H1 (cell line): ENCODE measurements around the gene NAALADL1. TPM values are rescaled to one million over a fixed set of nuclear protein-coding genes. Genes with fewer than 3 reads are reported as not detected.

Experiments used
- CTCF ChIA-PET: fragments of 300-600 bp; sonication (Branson Sonifier 250); formaldehyde crosslinking; loops from one replicate; lab custom pipeline; 2021; ENCODE audit not compliant: partially characterized antibody; lab: Charles Lee
- POLR2A ChIA-PET: fragments of 300-600 bp; sonication (Branson Sonifier 250); formaldehyde crosslinking; loops from one replicate; lab custom pipeline; 2021; ENCODE audit warnings: inconsistent platforms; ENCODE audit not compliant: partially characterized antibody; lab: Charles Lee
- DNase-seq, 2 experiments: peaks; one replicate each; pipeline versions ENCODE4 v3.0.0 to v3.0.0-alpha.2; 2010 to 2022; ENCODE audit warnings: low spot score in 2 of 2, low read depth in 1 of 2, mixed read lengths in 1 of 2
- FAIRE-seq: peaks from 2 replicates; lab custom pipeline; 2011; peaks lifted over from hg19 to GRCh38; lab: Jason Lieb, UNC
- H2AFZ ChIP-seq: 2 replicates; pipeline ENCODE4 v1.8.1; 2012; ENCODE audit warnings: low read length, inconsistent platforms
- H2AK5ac ChIP-seq: 2 replicates; pipeline ENCODE4 v1.6.1; 2013; ENCODE audit warnings: low read depth, low read length
- H2BK120ac ChIP-seq: replicated peaks from 2 replicates; pipeline ENCODE3; 2013; ENCODE audit warnings: low read depth, low read length, inconsistent platforms
- H2BK12ac ChIP-seq: 2 replicates; pipeline ENCODE4 v1.6.1; 2013; ENCODE audit warnings: low read depth, low read length
- H2BK15ac ChIP-seq: 2 replicates; pipeline ENCODE4 v1.6.1; 2013; ENCODE audit warnings: low read length
- H2BK20ac ChIP-seq: 2 replicates; pipeline ENCODE4 v1.6.1; 2013; ENCODE audit warnings: low read length
- H2BK5ac ChIP-seq: 2 replicates; pipeline ENCODE4 v1.6.1; 2013; ENCODE audit warnings: low read depth, low read length
- H3K14ac ChIP-seq: 2 replicates; pipeline ENCODE4 v1.6.1; 2013; ENCODE audit warnings: inconsistent platforms; ENCODE audit not compliant: insufficient read length
- H3K18ac ChIP-seq: 2 replicates; pipeline ENCODE4 v1.6.1; 2013; ENCODE audit warnings: low read length; ENCODE audit errors: extremely low read depth
- H3K23ac ChIP-seq: 2 replicates; pipeline ENCODE4 v1.6.1; 2013; ENCODE audit warnings: inconsistent platforms; ENCODE audit not compliant: insufficient read length
- H3K23me2 ChIP-seq: 2 replicates; pipeline ENCODE4 v1.6.1; 2013; ENCODE audit warnings: low read depth, low read length
- H3K27ac ChIP-seq: 2 replicates; pipeline ENCODE4 v1.6.1; 2011; ENCODE audit warnings: low read depth, low read length, inconsistent platforms
- H3K27me3 ChIP-seq, 4 experiments: replicated peaks in 1 of 4; 1 replicate in 1 of 4; 2 replicates in 3 of 4; pipeline versions ENCODE4 v1.6.1 to v1.8.1; 2011 to 2013; ENCODE audit warnings: low read length in 3 of 4, mild to moderate bottlenecking in 3 of 4, inconsistent platforms in 2 of 4, mixed read lengths in 2 of 4, moderate library complexity in 1 of 4; ENCODE audit not compliant: control insufficient read depth in 3 of 4, insufficient read depth in 3 of 4; ENCODE audit errors: extremely low read depth in 1 of 4
- H3K36me3 ChIP-seq, 4 experiments: 2 replicates each; pipeline versions ENCODE4 v1.6.1 to v1.8.1; 2011 to 2013; ENCODE audit warnings: mild to moderate bottlenecking in 4 of 4, low read length in 3 of 4, moderate library complexity in 2 of 4, control low read depth in 1 of 4, inconsistent platforms in 1 of 4; ENCODE audit not compliant: insufficient read depth in 4 of 4, control insufficient read depth in 2 of 4
- H3K4ac ChIP-seq: replicated peaks from 2 replicates; pipeline ENCODE3; 2013; ENCODE audit warnings: low read length, low read depth, mixed read lengths, inconsistent platforms; ENCODE audit not compliant: insufficient read length
- H3K4me1 ChIP-seq, 4 experiments: replicated peaks in 1 of 4; 1 replicate in 1 of 4; 2 replicates in 3 of 4; pipeline versions ENCODE4 v1.6.1 to v1.8.1; 2011 to 2013; ENCODE audit warnings: low read length in 3 of 4, inconsistent platforms in 2 of 4, mixed read lengths in 1 of 4; ENCODE audit not compliant: insufficient read depth in 4 of 4, control insufficient read depth in 3 of 4
- H3K4me2 ChIP-seq, 2 experiments: 2 replicates each; pipeline versions ENCODE4 v1.6.1 to v1.8.1; 2011 to 2013; ENCODE audit warnings: low read depth in 2 of 2, low read length in 2 of 2, control low read depth in 1 of 2, inconsistent platforms in 1 of 2, mild to moderate bottlenecking in 1 of 2; ENCODE audit not compliant: insufficient read depth in 1 of 2
- H3K4me3 ChIP-seq, 4 experiments: fragments of 200-600, 300-600 bp in 1 of 4; sonication (generic), shearing (Covaris generic), sonication (Bioruptor Twin) in 1 of 4; 2 replicates each; pipeline versions ENCODE4 v1.5.1 to v1.8.1; 2011 to 2016; ENCODE audit warnings: low read length in 4 of 4, low read depth in 3 of 4, control low read depth in 2 of 4, inconsistent platforms in 2 of 4, mild to moderate bottlenecking in 2 of 4, mixed read lengths in 1 of 4, moderate library complexity in 1 of 4; ENCODE audit not compliant: insufficient read depth in 2 of 4; ENCODE audit errors: extremely low read depth in 1 of 4
- H3K56ac ChIP-seq: replicated peaks from 2 replicates; pipeline ENCODE3; 2013; ENCODE audit warnings: low read depth, mild to moderate bottlenecking, mixed read lengths, low read length, inconsistent platforms; ENCODE audit not compliant: insufficient read length
- H3K79me1 ChIP-seq: 2 replicates; pipeline ENCODE4 v1.6.1; 2013; ENCODE audit warnings: low read depth, low read length, control low read depth
- H3K79me2 ChIP-seq, 2 experiments: 2 replicates each; pipeline versions ENCODE4 v1.6.1 to v1.8.1; 2012 to 2013; ENCODE audit warnings: low read length in 2 of 2, mild to moderate bottlenecking in 2 of 2, inconsistent platforms in 1 of 2; ENCODE audit not compliant: insufficient read depth in 2 of 2, control insufficient read depth in 1 of 2
- H3K9ac ChIP-seq, 4 experiments: replicated peaks in 1 of 4; 1 replicate in 1 of 4; 2 replicates in 3 of 4; pipeline versions ENCODE4 v1.6.1 to v1.8.1; 2011 to 2013; ENCODE audit warnings: low read depth in 3 of 4, low read length in 3 of 4, control low read depth in 2 of 4, mild to moderate bottlenecking in 2 of 4, moderate library complexity in 2 of 4, inconsistent platforms in 1 of 4; ENCODE audit errors: extremely low read depth in 1 of 4
- H3K9me3 ChIP-seq, 2 experiments: 2 replicates each; pipeline versions ENCODE4 v1.6.1 to v1.8.1; 2012 to 2013; ENCODE audit warnings: mild to moderate bottlenecking in 2 of 2, moderate library complexity in 2 of 2, control low read depth in 1 of 2, inconsistent platforms in 1 of 2, low read depth in 1 of 2, low read length in 1 of 2, mixed read lengths in 1 of 2; ENCODE audit not compliant: insufficient read depth in 2 of 2
- H4K20me1 ChIP-seq, 2 experiments: replicated peaks in 1 of 2; 2 replicates each; pipeline versions ENCODE3 to v1.8.1; 2011 to 2013; ENCODE audit warnings: inconsistent platforms in 2 of 2, low read length in 2 of 2, mild to moderate bottlenecking in 1 of 2; ENCODE audit not compliant: insufficient read depth in 2 of 2, control insufficient read depth in 1 of 2
- H4K5ac ChIP-seq: 2 replicates; pipeline ENCODE4 v1.6.1; 2013; ENCODE audit warnings: low read length, low read depth, mixed read lengths, inconsistent platforms; ENCODE audit not compliant: insufficient read length
- H4K8ac ChIP-seq: 2 replicates; pipeline ENCODE4 v1.8.0; 2013; ENCODE audit warnings: mild to moderate bottlenecking, moderate library complexity, low read length, inconsistent platforms; ENCODE audit not compliant: insufficient read depth; ENCODE audit errors: extremely low read depth
- H4K91ac ChIP-seq: replicated peaks from 2 replicates; pipeline ENCODE3; 2013; ENCODE audit warnings: low read length, mixed read lengths, inconsistent platforms; ENCODE audit not compliant: insufficient read length
- CBX5 ChIP-seq: fragments of 300-800, 300-1000 bp; sonication (generic); IDR thresholded peaks from 2 replicates; pipeline ENCODE4 v1.7.1; 2016; ENCODE audit warnings: antibody characterized with exemption, low read length, low read depth
- GABPA ChIP-seq: IDR thresholded peaks from 2 replicates; pipeline ENCODE4 v1.6.1; 2011; ENCODE audit warnings: mild to moderate bottlenecking, low read length, moderate library complexity, borderline replicate concordance; ENCODE audit not compliant: insufficient read depth
- JUN ChIP-seq: IDR thresholded peaks from 2 replicates; pipeline ENCODE4 v1.6.1; 2011; ENCODE audit warnings: low read depth, mild to moderate bottlenecking, improper control_type of control experiment, low read length
- JUND ChIP-seq: IDR thresholded peaks from 2 replicates; pipeline ENCODE4 v1.6.1; 2011; ENCODE audit warnings: mild to moderate bottlenecking, improper control_type of control experiment, low read length
- KDM5A ChIP-seq: fragments of 200-600 bp; IDR thresholded peaks from 2 replicates; pipeline ENCODE4 v1.7.1; 2012; ENCODE audit warnings: mild to moderate bottlenecking, low read length, inconsistent platforms, mixed read lengths
- NANOG ChIP-seq: IDR thresholded peaks from 2 replicates; pipeline ENCODE4 v1.6.1; 2011; ENCODE audit warnings: low read length, low read depth, mild to moderate bottlenecking, inconsistent platforms; ENCODE audit not compliant: insufficient read depth, poor library complexity, severe bottlenecking
- NRF1 ChIP-seq: IDR thresholded peaks from 2 replicates; pipeline ENCODE4 v1.6.1; 2011; ENCODE audit warnings: mild to moderate bottlenecking, low read depth, low read length, improper control_type of control experiment
- POLR2A ChIP-seq, 2 experiments: IDR thresholded peaks; 1 replicate in 1 of 2; 2 replicates in 1 of 2; pipeline ENCODE4 v1.6.1; 2011; ENCODE audit warnings: low read depth in 2 of 2, low read length in 2 of 2, mild to moderate bottlenecking in 2 of 2; ENCODE audit errors: control extremely low read depth in 1 of 2
- POLR2AphosphoS5 ChIP-seq: IDR thresholded peaks from 2 replicates; pipeline ENCODE4 v1.6.1; 2011; ENCODE audit warnings: low read depth, low read length
- RAD21 ChIP-seq, 2 experiments: IDR thresholded peaks in 1 of 2; conservative IDR thresholded peaks in 1 of 2; 2 replicates each; pipeline ENCODE4 v1.6.1; 2011; ENCODE audit warnings: low read depth in 2 of 2, low read length in 2 of 2, improper control_type of control experiment in 1 of 2, inconsistent platforms in 1 of 2, mild to moderate bottlenecking in 1 of 2, moderate library complexity in 1 of 2
- SIX5 ChIP-seq: IDR thresholded peaks from 2 replicates; pipeline ENCODE4 v1.6.1; 2011; ENCODE audit warnings: mild to moderate bottlenecking, low read depth, low read length
- SP1 ChIP-seq: IDR thresholded peaks from 2 replicates; pipeline ENCODE4 v1.6.1; 2011; ENCODE audit warnings: low read depth, low read length
- SP4 ChIP-seq: IDR thresholded peaks from 2 replicates; pipeline ENCODE4 v1.6.1; 2012; ENCODE audit warnings: low read length, inconsistent platforms
- YY1 ChIP-seq: IDR thresholded peaks from 2 replicates; pipeline ENCODE4 v1.6.1; 2011; ENCODE audit warnings: low read depth, mild to moderate bottlenecking, low read length
- WGBS, 2 experiments: shearing (Covaris generic) in 1 of 2; methylation state at CpG; one replicate each; pipeline versions ENCODE4 v1.1.6 to v1.1.7; 2013 to 2015; ENCODE audit warnings: low lambda C conversion rate in 2 of 2, mixed read lengths in 2 of 2, inconsistent platforms in 1 of 2, low coverage in 1 of 2, missing lambda C conversion rate in 1 of 2; ENCODE audit not compliant: insufficient replicate concordance in 2 of 2, insufficient coverage in 1 of 2, insufficient read length in 1 of 2; ENCODE audit errors: extremely low coverage in 1 of 2, missing lambda C conversion rate in 1 of 2; 5-methylcytosine and 5-hydroxymethylcytosine counted together
- polyA plus RNA-seq, 7 experiments: library from polyadenylated mRNA; depleted of rRNA in 3 of 7; stranded (reverse) in 5 of 7; unstranded in 2 of 7; fragments of >200 nt in 5 of 7; fragments of 200-250 nt in 2 of 7; gene quantifications; 1 replicate in 5 of 7; 2 replicates in 1 of 7; 4 replicates in 1 of 7; pipeline versions ENCODE4 v1.2.1 to v1.2.3, GENCODE V29; 2011 to 2013; ENCODE audit warnings: missing spikeins in 2 of 7, mixed read lengths in 2 of 7
- total RNA-seq: library from RNA; stranded (reverse); fragmentation: NEBNext Ultra II Directional; extraction: Animal tissue kit (Norgen Biotek cat#: 25700); gene quantifications from 2 replicates; pipeline ENCODE4 v1.2.1, GENCODE V29; 2021

Gene NAALADL1
- total and polyA plus RNA-seq, 2 of the 8 experiments (the other 6 are each of a cell fraction or from before 2014, with no cell fraction given) = 7.5 to 9.9 TPM

DNA sequence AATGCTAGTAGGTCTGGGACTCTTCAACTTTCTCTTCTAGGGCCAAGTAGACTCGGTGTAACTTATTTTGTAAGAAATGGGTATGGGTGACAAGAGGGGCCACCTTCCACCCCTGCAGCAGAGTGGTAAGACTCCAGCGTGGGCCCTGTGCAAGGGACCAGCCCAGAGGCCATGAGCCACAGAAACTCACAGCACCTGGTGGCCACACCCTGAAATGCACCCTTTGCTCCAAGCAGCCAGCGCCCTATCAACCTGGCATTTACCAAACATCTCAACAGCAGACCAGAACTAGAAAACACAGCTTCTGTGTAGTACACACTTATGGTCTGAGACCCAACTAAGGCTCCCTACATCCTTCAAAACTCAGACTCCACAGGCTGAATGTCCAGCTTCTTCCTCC, 19.8 kb upstream of the NAALADL1 start:
- Histone ChIP-seq H3K23me2 (peaks cover 2% of the 10 kb centered on the region; the same call in 1 of the 2 replicates), H2AFZ (no peak overlapping the region), H4K91ac (no peak overlapping the region), H2BK15ac (no peak overlapping the region), H4K8ac (no peak overlapping the region), H3K27ac (no peak overlapping the region), H2BK5ac (no peak overlapping the region), H4K20me1 (peaks cover 6 to 11% of the 10 kb centered on the region in 2 experiments), H4K5ac (no peak overlapping the region), H3K9ac (no peak overlapping the region), H3K23ac (no peak overlapping the region), H2BK12ac (no peak overlapping the region), H3K79me1 (peaks cover 10% of the 10 kb centered on the region; the same call in 1 of the 2 replicates), H3K4me3 (no peak overlapping the region), H2AK5ac (no peak overlapping the region), H3K9me3 (no peaks in the 10 kb centered on the region), H2BK120ac (no peak overlapping the region), H3K14ac (no peak overlapping the region), H3K4ac (no peak overlapping the region), H3K4me2 (no peak overlapping the region), H3K4me1 (peaks cover 0 to 6% (median 2%) of the 10 kb centered on the region in 4 experiments; a peak in 4 of 7 replicates), H3K18ac (no peak overlapping the region), H3K27me3 (no peaks in the 10 kb centered on the region), H3K56ac (no peak overlapping the region), H3K36me3 (peaks cover 20 to 41% (median 36%) of the 10 kb centered on the region in 4 experiments), H2BK20ac (no peak overlapping the region), H3K79me2 (peaks cover 6 to 37% of the 10 kb centered on the region in 2 experiments)
- ChIA-PET POLR2A (interaction anchor here (0.7 to 21.6 kb wide), 10 partner anchors 9 to 316 kb away, joined by 3 to 230 read pairs (median 3); partner anchors contain the start of genes ARL2, FAU, MRPL49 and VPS51), CTCF (interaction anchor here (0.6 to 4.7 kb wide), 25 partner anchors 11 to 482 kb away, joined by 3 to 28 read pairs (median 4); partner anchors contain the start of genes ARL2, NAALADL1 and PYGM)
- WGBS, 2 experiments = 74% methylated on average over 3 of the region's 3 CpGs; no CpG with 5 or more reads in 1 of the 2 experiments
- no peak for FAIRE-seq
- peak in 1 of 2 experiments; percentile 86 for DNase-seq
- TF ChIP-seq SP4 (no peak), GABPA (peak; percentile 72; the same call in 1 of the 2 replicates), POLR2AphosphoS5 (peak; percentile 58; the same call in 1 of the 2 replicates), KDM5A (no peak), CBX5 (no peak), SIX5 (no peak), NANOG (no peak), SP1 (no peak), NRF1 (no peak), RAD21 (IDR thresholded peaks at IDR 0.05 in 1 of 2, conservative IDR thresholded peaks at IDR 0.05 in 1 of 2; ENCODE audit: low read depth in 2 of 2, low read length in 2 of 2) (peak; percentile 60 to 68), JUND (no peak), JUN (no peak), POLR2A (IDR thresholded peaks at IDR 0.05; ENCODE audit: control extremely low read depth in 1 of 2, low read depth in 2 of 2, low read length in 2 of 2) (peak in 1 of 2 experiments; percentile 15; a peak in 2 of 3 replicates), YY1 (0 out of 2 replicates have a peak, but pooled peaks have one; percentile 37)
